Endothelial cell of umbilical vein (primary cell): ENCODE data around the gene ITPR2. TPM values are rescaled to one million over a fixed set of nuclear protein-coding genes. Genes with fewer than 3 reads are reported as not detected.

Experiments used
- BruUV-seq: library from RNA; stranded (reverse); fragments of 400-500 nt; replicated peaks from 2 replicates; lab custom pipeline; 2021; lab: Mats Ljungman, UMichigan
- CTCF ChIA-PET: fragments of 300-600, 350-600 bp; sonication (Branson Sonifier 250); formaldehyde crosslinking; loops from one replicate; lab custom pipeline; 2021; ENCODE audit warnings: antibody characterized with exemption, inconsistent platforms; lab: Charles Lee
- POLR2A ChIA-PET: fragments of 300-600, 350-600 bp; sonication (Branson Sonifier 250); formaldehyde crosslinking; loops from one replicate; lab custom pipeline; 2021; ENCODE audit warnings: antibody characterized with exemption, inconsistent platforms; lab: Charles Lee
- DNase-seq: peaks from one replicate; pipeline ENCODE4 v3.0.0-alpha.2; 2011; ENCODE audit warnings: low read depth, low spot score
- FAIRE-seq: peaks from 2 replicates; lab custom pipeline; 2011; peaks lifted over from hg19 to GRCh38; lab: Jason Lieb, UNC
- H2AFZ ChIP-seq: 2 replicates; pipeline ENCODE4 v1.6.0; 2012; ENCODE audit warnings: low read depth, low read length, control low read depth, inconsistent platforms
- H3K27ac ChIP-seq: 2 replicates; pipeline ENCODE4 v1.5.1; 2011; ENCODE audit warnings: low read depth, mild to moderate bottlenecking, control low read depth, low read length, moderate library complexity; ENCODE audit not compliant: insufficient read depth
- H3K27me3 ChIP-seq, 2 experiments: 2 replicates each; pipeline versions ENCODE4 v1.6.0 to v1.6.1; 2011; ENCODE audit warnings: low read length in 2 of 2, mixed read lengths in 1 of 2; ENCODE audit not compliant: control insufficient read depth in 2 of 2, insufficient read depth in 2 of 2
- H3K36me3 ChIP-seq, 2 experiments: 2 replicates in 1 of 2; 3 replicates in 1 of 2; pipeline ENCODE4 v1.5.1; 2011; ENCODE audit warnings: low read length in 2 of 2, mild to moderate bottlenecking in 1 of 2, moderate library complexity in 1 of 2; ENCODE audit not compliant: control insufficient read depth in 2 of 2, insufficient read depth in 2 of 2; ENCODE audit errors: extremely low read depth in 1 of 2
- H3K4me1 ChIP-seq: 3 replicates; pipeline ENCODE4 v1.5.1; 2011; ENCODE audit warnings: mild to moderate bottlenecking, low read length; ENCODE audit not compliant: control insufficient read depth, insufficient read depth; ENCODE audit errors: extremely low read depth
- H3K4me2 ChIP-seq: 2 replicates; pipeline ENCODE4 v1.6.1; 2011; ENCODE audit warnings: low read length, control low read depth, mixed read lengths; ENCODE audit not compliant: insufficient read depth
- H3K4me3 ChIP-seq, 3 experiments: fragments of 200-600 bp in 1 of 3; sonication (generic), shearing (Covaris generic) in 1 of 3; replicated peaks in 1 of 3; 2 replicates each; pipeline ENCODE4 v1.5.1; 2011 to 2016; ENCODE audit warnings: control low read depth in 3 of 3, low read length in 3 of 3, mild to moderate bottlenecking in 2 of 3, inconsistent platforms in 1 of 3, low read depth in 1 of 3, moderate library complexity in 1 of 3; ENCODE audit not compliant: insufficient read depth in 1 of 3
- H3K79me2 ChIP-seq: 2 replicates; pipeline ENCODE4 v1.6.0; 2012; ENCODE audit warnings: low read length, inconsistent platforms; ENCODE audit not compliant: control insufficient read depth, insufficient read depth
- H3K9ac ChIP-seq: replicated peaks from 2 replicates; pipeline ENCODE3; 2011; ENCODE audit warnings: low read length, control low read depth; ENCODE audit not compliant: insufficient read depth; ENCODE audit errors: extremely low read depth
- H3K9me1 ChIP-seq: replicated peaks from 3 replicates; pipeline ENCODE4 v1.6.0; 2011; ENCODE audit warnings: mild to moderate bottlenecking, low read length; ENCODE audit not compliant: control insufficient read depth, insufficient read depth; ENCODE audit errors: extremely low read depth
- H3K9me3 ChIP-seq: replicated peaks from 2 replicates; pipeline ENCODE4 v1.5.1; 2012; ENCODE audit warnings: low read length, inconsistent platforms; ENCODE audit not compliant: control insufficient read depth, insufficient read depth
- H4K20me1 ChIP-seq: replicated peaks from 2 replicates; pipeline ENCODE3; 2011; ENCODE audit warnings: mild to moderate bottlenecking, low read length; ENCODE audit not compliant: control insufficient read depth, insufficient read depth; ENCODE audit errors: extremely low read depth
- CTCF ChIP-seq, 2 donors: IDR thresholded peaks; 1 replicate in 1 of 2; 2 replicates in 1 of 2; pipeline ENCODE4 v1.5.1; 2011; ENCODE audit warnings: low read length in 2 of 2, mild to moderate bottlenecking in 2 of 2, moderate library complexity in 2 of 2, control low read depth in 1 of 2, inconsistent platforms in 1 of 2, low read depth in 1 of 2; ENCODE audit not compliant: insufficient read depth in 1 of 2; ENCODE audit errors: extremely low read depth in 1 of 2
- EZH2 ChIP-seq: IDR thresholded peaks from 2 replicates; pipeline ENCODE4 v1.6.1; 2012; ENCODE audit warnings: borderline replicate concordance, low read depth, mild to moderate bottlenecking, moderate library complexity, low read length, inconsistent platforms; ENCODE audit not compliant: severe bottlenecking
- FOS ChIP-seq: IDR thresholded peaks from 2 replicates; pipeline ENCODE4 v1.6.1; 2011; ENCODE audit warnings: mild to moderate bottlenecking, low read length, moderate library complexity, borderline replicate concordance; ENCODE audit not compliant: insufficient read depth
- JUN ChIP-seq: IDR thresholded peaks from 2 replicates; pipeline ENCODE4 v1.6.1; 2011; ENCODE audit warnings: borderline replicate concordance, low read depth; ENCODE audit not compliant: insufficient read length, insufficient read depth
- MYC ChIP-seq: IDR thresholded peaks from one replicate; pipeline ENCODE4 v1.6.1; 2011; ENCODE audit warnings: mild to moderate bottlenecking, low read depth, low read length
- POLR2A ChIP-seq: IDR thresholded peaks from 2 replicates; pipeline ENCODE4 v1.6.1; 2012; ENCODE audit warnings: low read depth, mild to moderate bottlenecking, control low read depth, low read length
- POLR2AphosphoS5 ChIP-seq: IDR thresholded peaks from 2 replicates; pipeline ENCODE4 v1.6.1; 2012; ENCODE audit warnings: low read depth, mild to moderate bottlenecking, control low read depth, low read length, moderate library complexity; ENCODE audit not compliant: insufficient read depth
- dilution Hi-C: fragments of 300-500 bp; cut with MboI; formaldehyde crosslinking; loops from one replicate; pipeline ENCODE4 v1.15.0; 2019; ENCODE audit warnings: low sequenced_read_pairs; ENCODE audit not compliant: extremely low pct_ligation_motif_present
- intact Hi-C: fragments of 100-400 bp; cut with micrococcal nuclease; formaldehyde crosslinking; loops from one replicate; pipeline ENCODE4 v1.10.0; 2022
- polyA plus RNA-seq, 4 experiments: library from polyadenylated mRNA; depleted of rRNA in 3 of 4; stranded (reverse) in 3 of 4; unstranded in 1 of 4; fragments of >200 nt; gene quantifications; 2 replicates each; pipeline versions ENCODE4 v1.2.1 to v1.2.3, GENCODE V29; 2011 to 2012; ENCODE audit warnings: missing spikeins in 1 of 4
- total RNA-seq: library from RNA; stranded (reverse); gene quantifications from 2 replicates; pipeline ENCODE4 v1.2.3, GENCODE V29; 2021

The ITPR2 gene
- total and polyA plus RNA-seq, 2 donors (not counting 3 experiments of a cell fraction or from before 2014, with no cell fraction given): 16.2 to 86.8 TPM

- Histone ChIP-seq H3K9ac (peak overlapping the region; percentile 35), H3K9me1 (no peaks in the 10 kb centered on the region), H3K27me3 (no peaks in the 10 kb centered on the region), H3K79me2 (no peaks in the 10 kb centered on the region), H3K4me1 (peaks cover 23% of the 10 kb centered on the region), H3K36me3 (peaks cover 3 to 10% of the 10 kb centered on the region in 2 experiments), H3K9me3 (no peaks in the 10 kb centered on the region), H3K4me3 (no peak overlapping the region), H4K20me1 (no peaks in the 10 kb centered on the region), H3K4me2 (peak overlapping the region; percentile 33), H3K27ac (peak overlapping the region; percentile 85), H2AFZ (no peak overlapping the region)
- ChIA-PET CTCF (interaction anchor here (1.4 to 7.4 kb wide), 3 partner anchors 16 to 529 kb away, joined by 4 to 75 read pairs (median 16); no protein-coding TSS in a partner anchor), POLR2A (no interaction called here)
- TF ChIP-seq JUN (no peak), FOS (no peak), POLR2A (peak; percentile 19), EZH2 (no peak), POLR2AphosphoS5 (no peak), MYC (no peak), CTCF (IDR thresholded peaks at IDR 0.05; ENCODE audit: extremely low read depth in 1 of 2, insufficient read depth in 1 of 2, low read depth in 1 of 2, low read length in 2 of 2) (no peak)
- TSS peak; percentile 47 for BruUV-seq
- peak; percentile 61 for FAIRE-seq
- intact Hi-C loops: loop anchor here (1.0 to 2.0 kb wide), 3 partner anchors 43 to 533 kb away; no protein-coding TSS in a partner anchor
- DNase-seq: peak; percentile 70
- dilution Hi-C loops: no loop called here
These were observed 184.9 kb downstream of the ITPR2 start for GRCh38 chr12:26648066-26648465.
